HepG2 (cell line): ENCODE results near the gene SP140L. TPM values are rescaled to one million over a fixed set of nuclear protein-coding genes. Genes with fewer than 3 reads are reported as not detected.
A peak's percentile ranks its signal among the peaks of the same experiment; 100 is the strongest.

Source experiments
- KIAA2018 ChIP-seq: sonication (generic); formaldehyde crosslinking; IDR thresholded peaks from 2 replicates; pipeline ENCODE4 v1.5.0; 2020; ENCODE audit warnings: mild to moderate bottlenecking, missing genetic modification reagents, borderline replicate concordance
- KMT2B ChIP-seq: IDR thresholded peaks from 2 replicates; pipeline ENCODE4 v1.6.1; 2016; ENCODE audit warnings: missing genetic modification reagents, missing compliant biosample characterization
- SCMH1 ChIP-seq: sonication (generic); formaldehyde crosslinking; IDR thresholded peaks from 2 replicates; pipeline ENCODE4 v1.9.0; 2021; ENCODE audit warnings: missing genetic modification reagents, mild to moderate bottlenecking, borderline replicate concordance
- THAP8 ChIP-seq: sonication (generic); formaldehyde crosslinking; IDR thresholded peaks from 2 replicates; pipeline ENCODE4 v1.5.1; 2020; ENCODE audit warnings: missing genetic modification reagents, mild to moderate bottlenecking, borderline replicate concordance
- ZBTB43 ChIP-seq: sonication (generic); formaldehyde crosslinking; conservative IDR thresholded peaks from 2 replicates; pipeline ENCODE4 v1.4.0; 2020; ENCODE audit warnings: missing genetic modification reagents
- ZFP91 ChIP-seq: sonication (generic); formaldehyde crosslinking; IDR thresholded peaks from 2 replicates; pipeline ENCODE4 v1.9.0; 2022; ENCODE audit warnings: missing genetic modification reagents, mild to moderate bottlenecking, borderline replicate concordance
- ZNF234 ChIP-seq: sonication (generic); formaldehyde crosslinking; conservative IDR thresholded peaks from 2 replicates; pipeline ENCODE4 v1.5.1; 2020; ENCODE audit warnings: mild to moderate bottlenecking, missing genetic modification reagents
- ZNF3 ChIP-seq: IDR thresholded peaks from 2 replicates; pipeline ENCODE4 v1.7.0; 2017; ENCODE audit warnings: inconsistent platforms
- ZNF343 ChIP-seq: sonication (generic); formaldehyde crosslinking; IDR thresholded peaks from 2 replicates; pipeline ENCODE4 v1.4.0; 2020; ENCODE audit warnings: mild to moderate bottlenecking, missing genetic modification reagents
- ZNF441 ChIP-seq: sonication (generic); formaldehyde crosslinking; IDR thresholded peaks from 2 replicates; pipeline ENCODE4 v1.7.0; 2021; ENCODE audit warnings: missing genetic modification reagents, borderline replicate concordance
- ZNF687 ChIP-seq: sonication (generic); formaldehyde crosslinking; IDR thresholded peaks from 2 replicates; pipeline ENCODE4 v1.5.1; 2020; ENCODE audit warnings: mild to moderate bottlenecking, missing genetic modification reagents, moderate library complexity
- ZNF713 ChIP-seq: sonication (generic); formaldehyde crosslinking; IDR thresholded peaks from 2 replicates; pipeline ENCODE4 v1.4.0; 2020; ENCODE audit warnings: mild to moderate bottlenecking, missing genetic modification reagents
- polyA plus RNA-seq, 8 experiments: library from polyadenylated mRNA; depleted of rRNA in 3 of 8; stranded (reverse) in 7 of 8; unstranded in 1 of 8; fragments of >200 nt; fragmentation: Illumina TruSeq in 4 of 8; extraction: Trizol in 4 of 8; gene quantifications; 2 replicates each; pipeline versions ENCODE4 v1.2.1 to v1.2.3, GENCODE V29; 2011 to 2016; ENCODE audit warnings: low read depth in 4 of 8, missing spikeins in 1 of 8, mixed read lengths in 1 of 8; ENCODE audit not compliant: insufficient read depth in 1 of 8
- total RNA-seq, 5 experiments: library from RNA; depleted of rRNA; stranded (reverse); fragments of >200 nt; fragmentation: Illumina TruSeq; extraction: Trizol; gene quantifications; 2 replicates each; pipeline ENCODE4 v1.2.3, GENCODE V29; 2016; ENCODE audit warnings: low read depth in 1 of 5

Gene SP140L
- total and polyA plus RNA-seq, 2 of the 13 experiments (the other 11 are each of a cell fraction or from before 2014, with no cell fraction given), result 10.9 to 17.5 TPM

GRCh38 chr2:230323385-230324106 is 3.4 kb upstream of the SP140L start (continued):
- peak; percentile 88 for TF ChIP-seq ZNF687 (CRISPR knock-in tag)
- no peak for TF ChIP-seq KMT2B (CRISPR knock-in tag)
- TF ChIP-seq ZFP91 (CRISPR knock-in tag), result peak; percentile 50; the same call in 1 of the 2 replicates
- TF ChIP-seq ZBTB43 (CRISPR knock-in tag), result no peak
- TF ChIP-seq ZNF441 (CRISPR knock-in tag), result peak; percentile 40; the same call in 1 of the 2 replicates
- no peak for TF ChIP-seq THAP8
- no peak for TF ChIP-seq SCMH1
- no peak for TF ChIP-seq KIAA2018 (CRISPR knock-in tag)
- no peak for TF ChIP-seq ZNF3
- no peak for TF ChIP-seq ZNF234 (CRISPR knock-in tag)
- no peak for TF ChIP-seq ZNF713 (CRISPR knock-in tag)
- no peak for TF ChIP-seq ZNF343 (CRISPR knock-in tag)
